Parathyroid adenoma (tissue), 2 donors: ENCODE data around the gene TRPM5.

Experiments used
- H2AFZ ChIP-seq: fragments of 300-600 bp; sonication (generic); one replicate; pipeline ENCODE4 v1.7.0; 2017; ENCODE audit warnings: antibody characterized with exemption, mild to moderate bottlenecking
- H3K27ac ChIP-seq: fragments of 300-600 bp; sonication (generic); one replicate; pipeline ENCODE4 v1.7.0; 2017
- H3K27me3 ChIP-seq: fragments of 300-600 bp; sonication (generic); one replicate; pipeline ENCODE4 v1.7.0; 2017; ENCODE audit warnings: low read length; ENCODE audit not compliant: control insufficient read depth, insufficient read depth
- H3K36me3 ChIP-seq: fragments of 300-600 bp; sonication (generic); one replicate; pipeline ENCODE4 v1.7.0; 2017; ENCODE audit warnings: low read length; ENCODE audit not compliant: control insufficient read depth, insufficient read depth
- H3K4me1 ChIP-seq: fragments of 300-600 bp; sonication (generic); one replicate; pipeline ENCODE4 v1.7.0; 2017; ENCODE audit warnings: control low read depth
- H3K4me2 ChIP-seq: fragments of 300-600 bp; sonication (generic); one replicate; pipeline ENCODE4 v1.7.0; 2017; ENCODE audit warnings: low read length
- H3K4me3 ChIP-seq: fragments of 300-600 bp; sonication (generic); one replicate; pipeline ENCODE4 v1.7.0; 2017; ENCODE audit warnings: low read depth, low read length
- H3K79me2 ChIP-seq: fragments of 300-600 bp; sonication (generic); one replicate; pipeline ENCODE4 v1.7.0; 2017; ENCODE audit warnings: control low read depth
- H3K9ac ChIP-seq: fragments of 300-600 bp; sonication (generic); one replicate; pipeline ENCODE4 v1.7.0; 2017; ENCODE audit warnings: mild to moderate bottlenecking
- H3K9me3 ChIP-seq: fragments of 300-600 bp; sonication (generic); one replicate; pipeline ENCODE4 v1.7.0; 2017; ENCODE audit warnings: low read length; ENCODE audit not compliant: control insufficient read depth
- CTCF ChIP-seq: fragments of 300-600 bp; sonication (generic); IDR thresholded peaks from one replicate; pipeline ENCODE4 v1.7.0; 2017; ENCODE audit warnings: antibody characterized with exemption, mild to moderate bottlenecking
- donor health status: primary hyperparathyroidism.

TRPM5 gene

GRCh38 chr11:2470495-2470894, 26.2 kb upstream of the TRPM5 start:
- no peak overlapping the region for H2AFZ ChIP-seq
- H3K27ac ChIP-seq, result no peak overlapping the region
- peaks cover 2% of the 10 kb centered on the region for H3K79me2 ChIP-seq
- H3K27me3 ChIP-seq, result no peaks in the 10 kb centered on the region
- TF ChIP-seq CTCF, result no peak
- H3K9me3 ChIP-seq, result no peaks in the 10 kb centered on the region
- H3K4me1 ChIP-seq, result no peaks in the 10 kb centered on the region
- H3K4me2 ChIP-seq, result no peak overlapping the region
- no peak overlapping the region for H3K9ac ChIP-seq
- H3K36me3 ChIP-seq, result no peaks in the 10 kb centered on the region
- no peak overlapping the region for H3K4me3 ChIP-seq

GRCh38 chr11:2468363-2469235, 24.3 kb upstream of the TRPM5 start:
- H3K9ac ChIP-seq, result no peak overlapping the region
- H3K4me3 ChIP-seq, result no peak overlapping the region
- H3K4me2 ChIP-seq, result no peak overlapping the region
- no peaks in the 10 kb centered on the region for H3K27me3 ChIP-seq
- H3K36me3 ChIP-seq, result no peaks in the 10 kb centered on the region
- no peak overlapping the region for H3K27ac ChIP-seq
- no peaks in the 10 kb centered on the region for H3K4me1 ChIP-seq
- H3K9me3 ChIP-seq, result no peaks in the 10 kb centered on the region
- H2AFZ ChIP-seq, result no peak overlapping the region
- TF ChIP-seq CTCF, result no peak
- H3K79me2 ChIP-seq, result peaks cover 5% of the 10 kb centered on the region

- Histone ChIP-seq H3K4me3 (no peak overlapping the region), H3K4me1 (no peaks in the 10 kb centered on the region), H3K27ac (no peak overlapping the region), H3K4me2 (no peak overlapping the region), H3K9me3 (no peaks in the 10 kb centered on the region), H3K79me2 (peaks cover 5% of the 10 kb centered on the region), H3K27me3 (no peaks in the 10 kb centered on the region), H3K36me3 (no peaks in the 10 kb centered on the region), H2AFZ (no peak overlapping the region), H3K9ac (no peak overlapping the region)
- no peak for TF ChIP-seq CTCF
Measured at GRCh38 chr11:2467695-2468055, 23.4 kb upstream of the TRPM5 start.

- H3K4me1 ChIP-seq, result no peaks in the 10 kb centered on the region
- no peak overlapping the region for H3K4me2 ChIP-seq
- no peak overlapping the region for H3K4me3 ChIP-seq
- no peak overlapping the region for H3K9ac ChIP-seq
- no peaks in the 10 kb centered on the region for H3K36me3 ChIP-seq
- H3K9me3 ChIP-seq, result no peaks in the 10 kb centered on the region
- peaks cover 3% of the 10 kb centered on the region for H3K79me2 ChIP-seq
- TF ChIP-seq CTCF, result no peak
- H3K27me3 ChIP-seq, result no peaks in the 10 kb centered on the region
- no peak overlapping the region for H3K27ac ChIP-seq
- H2AFZ ChIP-seq, result no peak overlapping the region
Measured at GRCh38 chr11:2466869-2467694, 22.8 kb upstream of the TRPM5 start.
